HT-29 (cell line): Measurements from ENCODE around the gene PLS1. TPM values are rescaled to one million over a fixed set of nuclear protein-coding genes. Genes with fewer than 3 reads are reported as not detected.
"Not testable (repeated sequence)": the region's sequence is repeated elsewhere in the genome, so short reads cannot be mapped to it uniquely, and the experiment has no call there.

Source experiments
- DNase-seq: peaks from one replicate; pipeline ENCODE4 v3.0.0-alpha.2; 2015; ENCODE audit warnings: low spot score
- total RNA-seq: library from RNA; depleted of rRNA; stranded (reverse); fragments of >200 nt; shearing (Covaris generic); gene quantifications from 2 replicates; pipeline ENCODE4 v1.2.3, GENCODE V29; 2014

Gene PLS1
- total RNA-seq, 1 experiment from 2014 or later = 40.3 TPM

- no peak for DNase-seq
Observed at GRCh38 chr3:142595581-142595950, 627 bp upstream of the PLS1 start.

GRCh38 chr3:142596726-142597088 is 514 bp downstream of the PLS1 start:
- no peak for DNase-seq

- DNase-seq = peak; percentile 45
Observed at GRCh38 chr3:142597906-142598305, 1.7 kb downstream of the PLS1 start.

GRCh38 chr3:142601713-142602112 is 5.5 kb downstream of the PLS1 start:
- DNase-seq = no peak

GRCh38 chr3:142602619-142603385 is 6.6 kb downstream of the PLS1 start:
- no peak for DNase-seq

- not testable (repeated sequence) for DNase-seq
Observed at GRCh38 chr3:142603386-142603705, 7.2 kb downstream of the PLS1 start.

GRCh38 chr3:142604940-142605339 is 8.7 kb downstream of the PLS1 start:
- no peak for DNase-seq

- no peak for DNase-seq
Observed at GRCh38 chr3:142608631-142609030, 12.4 kb downstream of the PLS1 start.

- DNase-seq = no peak
Observed at GRCh38 chr3:142609136-142609535, 12.9 kb downstream of the PLS1 start.

- no peak for DNase-seq
Observed at GRCh38 chr3:142611206-142611605, 15.0 kb downstream of the PLS1 start.

GRCh38 chr3:142613491-142613890 is 17.3 kb downstream of the PLS1 start:
- DNase-seq = peak; percentile 12

GRCh38 chr3:142614059-142614626 is 17.9 kb downstream of the PLS1 start:
- DNase-seq = no peak

GRCh38 chr3:142615171-142615570 is 19.0 kb downstream of the PLS1 start:
- DNase-seq = no peak

- DNase-seq = peak; percentile 65
Observed at GRCh38 chr3:142618917-142619461, 22.8 kb downstream of the PLS1 start.

- DNase-seq = no peak
Observed at GRCh38 chr3:142622405-142622804, 26.2 kb downstream of the PLS1 start.

- DNase-seq = no peak
Observed at GRCh38 chr3:142623194-142623593, 27.0 kb downstream of the PLS1 start.

GRCh38 chr3:142624341-142625152 is 28.4 kb downstream of the PLS1 start:
- DNase-seq = no peak

- no peak for DNase-seq
Observed at GRCh38 chr3:142625153-142625440, 28.9 kb downstream of the PLS1 start.

- no peak for DNase-seq
Observed at GRCh38 chr3:142626971-142627370, 30.8 kb downstream of the PLS1 start.

GRCh38 chr3:142628801-142629200 is 32.6 kb downstream of the PLS1 start:
- no peak for DNase-seq

GRCh38 chr3:142633073-142633472 is 36.9 kb downstream of the PLS1 start:
- no peak for DNase-seq

- no peak for DNase-seq
Observed at GRCh38 chr3:142636050-142636449, 39.9 kb downstream of the PLS1 start.

GRCh38 chr3:142636664-142637063 is 40.5 kb downstream of the PLS1 start:
- no peak for DNase-seq
